ENCODE results near the gene TTC4. TPM values are rescaled to one million over a fixed set of nuclear protein-coding genes. Genes with fewer than 3 reads are reported as not detected.

TTC4 gene
- total RNA-seq, 2 donors from 2014 or later = 12.7 to 17.2 TPM

DNA sequence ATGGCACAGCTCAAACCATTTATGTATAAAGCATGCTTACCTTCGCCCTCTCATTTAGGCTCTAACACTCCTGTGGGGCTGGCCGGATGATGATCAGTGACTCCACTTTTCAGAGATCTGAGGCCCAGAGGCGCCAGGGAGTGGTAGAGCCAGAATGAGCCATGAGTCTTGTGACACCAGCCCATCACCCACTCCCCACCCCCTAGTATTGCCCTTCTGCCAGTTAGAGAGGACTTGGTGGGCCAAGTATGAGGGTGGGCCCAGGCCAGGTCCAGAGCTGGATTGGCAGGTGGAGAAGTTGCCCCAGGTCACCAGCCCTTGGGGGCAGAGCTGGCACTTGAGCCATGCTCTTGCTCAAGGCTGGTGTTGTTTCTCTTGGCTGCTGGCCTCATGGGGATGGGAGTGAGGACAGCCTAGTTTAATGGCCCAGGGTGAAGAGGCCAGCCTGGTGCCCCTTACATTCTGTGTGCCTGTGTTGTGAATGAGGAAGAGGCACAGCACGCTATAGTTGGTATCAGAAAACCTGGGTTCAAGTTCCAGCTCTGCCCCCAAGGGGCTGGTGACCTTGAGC, 30.2 kb upstream of the TTC4 start:
- no peak for DNase-seq (ENCODE audit: low spot score)
- Histone ChIP-seq H3K36me3 (no peaks in the 10 kb centered on the region), H3K9me3 (no peaks in the 10 kb centered on the region), H3K4me1 (ENCODE audit: control insufficient read depth in 1 of 2, low read depth in 2 of 2) (no peaks in the 10 kb centered on the region), H3K27ac (no peak overlapping the region), H3K4me3 (no peak overlapping the region), H3K27me3 (replicated peaks; ENCODE audit: insufficient read depth) (no peaks in the 10 kb centered on the region)
- ATAC-seq (ENCODE audit: insufficient number of reproducible peaks, low FRiP score, low read depth) = no peak
- TF ChIP-seq, protein P1, sequence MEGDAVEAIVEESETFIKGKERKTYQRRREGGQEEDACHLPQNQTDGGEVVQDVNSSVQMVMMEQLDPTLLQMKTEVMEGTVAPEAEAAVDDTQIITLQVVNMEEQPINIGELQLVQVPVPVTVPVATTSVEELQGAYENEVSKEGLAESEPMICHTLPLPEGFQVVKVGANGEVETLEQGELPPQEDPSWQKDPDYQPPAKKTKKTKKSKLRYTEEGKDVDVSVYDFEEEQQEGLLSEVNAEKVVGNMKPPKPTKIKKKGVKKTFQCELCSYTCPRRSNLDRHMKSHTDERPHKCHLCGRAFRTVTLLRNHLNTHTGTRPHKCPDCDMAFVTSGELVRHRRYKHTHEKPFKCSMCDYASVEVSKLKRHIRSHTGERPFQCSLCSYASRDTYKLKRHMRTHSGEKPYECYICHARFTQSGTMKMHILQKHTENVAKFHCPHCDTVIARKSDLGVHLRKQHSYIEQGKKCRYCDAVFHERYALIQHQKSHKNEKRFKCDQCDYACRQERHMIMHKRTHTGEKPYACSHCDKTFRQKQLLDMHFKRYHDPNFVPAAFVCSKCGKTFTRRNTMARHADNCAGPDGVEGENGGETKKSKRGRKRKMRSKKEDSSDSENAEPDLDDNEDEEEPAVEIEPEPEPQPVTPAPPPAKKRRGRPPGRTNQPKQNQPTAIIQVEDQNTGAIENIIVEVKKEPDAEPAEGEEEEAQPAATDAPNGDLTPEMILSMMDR (IDR thresholded peaks at IDR 0.05) = no peak

DNA sequence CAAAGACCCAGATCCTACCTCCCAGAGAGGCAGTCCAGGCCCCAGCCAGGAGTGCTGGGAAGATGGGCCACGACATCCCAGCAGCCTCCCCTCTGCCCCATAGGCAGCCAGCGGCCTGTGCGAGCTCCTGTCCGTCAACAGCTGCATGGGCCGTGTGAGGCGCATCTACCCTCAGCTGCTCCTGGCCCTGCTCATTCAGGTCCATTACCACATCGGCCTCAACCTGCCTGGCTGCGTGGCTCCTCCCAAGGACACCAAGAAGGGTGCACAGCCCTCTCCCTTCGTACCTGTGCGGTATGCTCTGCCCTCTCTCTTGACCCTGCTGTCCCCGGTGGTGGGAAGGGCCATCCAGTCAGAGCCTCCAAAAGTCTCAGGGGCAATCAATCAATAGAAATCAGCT, 29.5 kb upstream of the TTC4 start:
- Histone ChIP-seq H3K9me3 (no peaks in the 10 kb centered on the region), H3K27ac (no peak overlapping the region), H3K4me3 (no peak overlapping the region), H3K4me1 (ENCODE audit: control insufficient read depth in 1 of 2, low read depth in 2 of 2) (no peaks in the 10 kb centered on the region), H3K27me3 (replicated peaks; ENCODE audit: insufficient read depth) (no peaks in the 10 kb centered on the region), H3K36me3 (no peaks in the 10 kb centered on the region)
- TF ChIP-seq, protein P1 (IDR thresholded peaks at IDR 0.05) = no peak
- DNase-seq (ENCODE audit: low spot score) (no peak), ATAC-seq (ENCODE audit: insufficient number of reproducible peaks, low FRiP score, low read depth) (no peak)

DNA sequence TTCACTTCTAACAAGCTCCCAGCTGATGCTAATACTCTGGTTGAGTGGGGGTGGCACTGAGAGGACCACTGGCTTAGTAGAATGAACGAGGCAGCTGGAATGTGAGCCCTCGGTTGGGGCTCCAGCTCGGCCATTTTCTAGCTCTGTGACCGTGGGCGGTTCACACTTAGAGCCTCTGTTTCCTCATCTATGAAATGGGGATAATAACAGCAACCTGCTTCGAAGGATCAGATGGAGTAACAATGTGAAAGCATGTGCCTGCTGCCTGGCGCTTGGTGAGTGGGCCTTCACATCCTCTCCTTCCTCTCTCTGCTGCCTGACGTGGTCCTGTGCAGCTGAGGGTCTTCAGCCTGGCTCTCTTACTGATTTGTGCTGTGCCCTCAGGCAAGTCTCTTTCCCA, 20.9 kb upstream of the TTC4 start:
- ATAC-seq (ENCODE audit: insufficient number of reproducible peaks, low FRiP score, low read depth) (no peak), DNase-seq (ENCODE audit: low spot score) (no peak)
- H3K4me1 ChIP-seq (ENCODE audit: control insufficient read depth in 1 of 2, low read depth in 2 of 2) = no peaks in the 10 kb centered on the region
- no peak overlapping the region for H3K4me3 ChIP-seq
- H3K27me3 ChIP-seq (replicated peaks; ENCODE audit: insufficient read depth) = no peaks in the 10 kb centered on the region
- H3K27ac ChIP-seq = no peak overlapping the region
- TF ChIP-seq, protein P1 (IDR thresholded peaks at IDR 0.05) = no peak
- H3K36me3 ChIP-seq = no peaks in the 10 kb centered on the region
- H3K9me3 ChIP-seq = no peaks in the 10 kb centered on the region

DNA sequence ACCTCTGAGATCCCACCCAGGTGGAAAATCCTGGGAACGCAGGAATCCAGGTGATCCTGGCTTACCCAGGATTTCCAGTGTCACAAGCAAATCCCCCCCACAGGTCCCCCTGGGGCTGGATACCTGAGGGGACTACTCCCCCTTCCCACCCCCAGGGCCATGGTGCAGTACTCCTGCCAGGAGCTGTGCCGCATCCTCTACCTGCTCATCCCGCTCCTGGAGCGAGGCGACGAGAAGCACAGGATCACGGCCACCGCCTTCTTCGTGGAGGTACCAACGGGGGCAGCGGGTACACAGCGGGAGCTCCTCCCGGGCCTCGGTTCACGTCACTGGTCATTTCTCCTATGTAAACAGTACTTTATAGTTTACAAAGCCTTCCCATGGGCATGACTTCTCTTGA, 20.4 kb upstream of the TTC4 start:
- H3K4me3 ChIP-seq = no peak overlapping the region
- no peaks in the 10 kb centered on the region for H3K27me3 ChIP-seq (replicated peaks; ENCODE audit: insufficient read depth)
- no peaks in the 10 kb centered on the region for H3K9me3 ChIP-seq
- H3K36me3 ChIP-seq = no peaks in the 10 kb centered on the region
- TF ChIP-seq, protein P1 (IDR thresholded peaks at IDR 0.05) = no peak
- no peak for DNase-seq (ENCODE audit: low spot score)
- ATAC-seq (ENCODE audit: insufficient number of reproducible peaks, low FRiP score, low read depth) = no peak
- H3K4me1 ChIP-seq (ENCODE audit: control insufficient read depth in 1 of 2, low read depth in 2 of 2) = no peaks in the 10 kb centered on the region
- H3K27ac ChIP-seq = no peak overlapping the region

DNA sequence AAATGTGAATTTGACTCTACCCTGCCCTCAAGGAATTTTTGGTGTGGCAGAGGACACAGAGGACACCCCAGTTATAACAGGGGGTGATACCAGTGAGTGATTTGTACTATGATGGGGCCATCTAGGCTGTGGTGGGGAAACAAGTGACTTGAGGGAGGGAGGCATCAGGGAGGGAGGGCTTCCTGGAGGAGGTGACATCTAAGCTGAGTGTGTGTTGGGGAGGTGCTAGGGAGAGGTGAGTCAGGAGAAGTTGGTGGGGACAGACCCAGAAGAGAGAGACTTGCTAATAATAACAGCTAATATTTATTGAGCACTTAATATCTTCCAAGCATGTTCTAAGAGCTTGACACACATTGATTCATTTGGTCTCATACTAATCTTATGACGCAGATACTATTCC, 19.9 kb upstream of the TTC4 start:
- DNase-seq (ENCODE audit: low spot score) (no peak), ATAC-seq (ENCODE audit: insufficient number of reproducible peaks, low FRiP score, low read depth) (no peak)
- no peak overlapping the region for H3K4me3 ChIP-seq
- H3K4me1 ChIP-seq (ENCODE audit: control insufficient read depth in 1 of 2, low read depth in 2 of 2) = no peaks in the 10 kb centered on the region
- H3K9me3 ChIP-seq = no peaks in the 10 kb centered on the region
- no peak overlapping the region for H3K27ac ChIP-seq
- H3K36me3 ChIP-seq = no peaks in the 10 kb centered on the region
- TF ChIP-seq, protein P1 (IDR thresholded peaks at IDR 0.05) = no peak
- no peaks in the 10 kb centered on the region for H3K27me3 ChIP-seq (replicated peaks; ENCODE audit: insufficient read depth)
